Colonic mucosa (tissue), 4 donors: ENCODE data around the gene ZNF561. TPM values are rescaled to one million over a fixed set of nuclear protein-coding genes. Genes with fewer than 3 reads are reported as not detected.
A peak's percentile ranks its signal among the peaks of the same experiment; 100 is the strongest.
"Not testable (repeated sequence)": the region's sequence is repeated elsewhere in the genome, so short reads cannot be mapped to it uniquely, and the experiment has no call there.

Experiments used
- DNase-seq: peaks from one replicate; pipeline ENCODE4 v3.0.0-alpha.2; 2020
- H3K27ac ChIP-seq: fragments of 200-600 bp; one replicate; pipeline ENCODE4 v1.8.0; 2021
- H3K27me3 ChIP-seq: fragments of 200-600 bp; one replicate; pipeline ENCODE4 v1.8.0; 2021
- H3K36me3 ChIP-seq: fragments of 200-600 bp; one replicate; pipeline ENCODE4 v1.8.0; 2021
- H3K4me1 ChIP-seq: fragments of 200-600 bp; one replicate; pipeline ENCODE4 v1.8.0; 2021; ENCODE audit warnings: mild to moderate bottlenecking
- H3K4me3 ChIP-seq: fragments of 200-600 bp; one replicate; pipeline ENCODE4 v1.8.0; 2021
- H3K9ac ChIP-seq, 2 donors: one replicate each; pipeline ENCODE4 v1.7.0; 2013; ENCODE audit warnings: control low read depth in 2 of 2, low read depth in 2 of 2, low read length in 2 of 2
- H3K9me3 ChIP-seq: fragments of 200-600 bp; one replicate; pipeline ENCODE4 v1.8.0; 2021
- CTCF ChIP-seq: fragments of 200-600 bp; IDR thresholded peaks from one replicate; pipeline ENCODE4 v1.8.0; 2022; ENCODE audit warnings: antibody characterized with exemption, mild to moderate bottlenecking
- intact Hi-C: fragments of 100-400 bp; cut with DNase I; formaldehyde crosslinking; loops from one replicate; pipeline ENCODE4 v1.14.1; 2022
- total RNA-seq, 2 donors: library from RNA; stranded (reverse); fragmentation: NEBNext Ultra II Directional in 1 of 2; extraction: Animal tissue kit (Norgen Biotek cat#: 25700) in 1 of 2; gene quantifications; one replicate each; pipeline ENCODE4 v1.2.1, GENCODE V29; 2021
- donor health status: healthy.
- donor health status: DM: no; HTN: no; CAD: no.
- donor health status: DM: no; HTN: no; CAD: no.

The ZNF561 gene
- 10 to 100 TPM; 29.7 to 32.2 TPM for total RNA-seq

GRCh38 chr19:9621156-9622037, at the start of gene ZNF561:
Gene ZNF561 (minus strand): TSS chr19:9621232. CDS start chr19:9619456, 1,776 bp downstream.
- Histone ChIP-seq H3K36me3 (peaks cover 11% of the 10 kb centered on the region), H3K27me3 (no peaks in the 10 kb centered on the region), H3K27ac (peak within 1 kb of the TSS; percentile 81), H3K9me3 (no peaks in the 10 kb centered on the region), H3K4me1 (peaks cover 4% of the 10 kb centered on the region), H3K4me3 (peak within 1 kb of the TSS; percentile 56), H3K9ac (peak within 1 kb of the TSS; percentile 79 to 94)
- TF ChIP-seq CTCF = no peak
- peak; percentile 86 for DNase-seq
- intact Hi-C loops = loop anchor here (2.0 kb wide), 1 partner anchor 169 kb away; no protein-coding TSS in a partner anchor

DNA sequence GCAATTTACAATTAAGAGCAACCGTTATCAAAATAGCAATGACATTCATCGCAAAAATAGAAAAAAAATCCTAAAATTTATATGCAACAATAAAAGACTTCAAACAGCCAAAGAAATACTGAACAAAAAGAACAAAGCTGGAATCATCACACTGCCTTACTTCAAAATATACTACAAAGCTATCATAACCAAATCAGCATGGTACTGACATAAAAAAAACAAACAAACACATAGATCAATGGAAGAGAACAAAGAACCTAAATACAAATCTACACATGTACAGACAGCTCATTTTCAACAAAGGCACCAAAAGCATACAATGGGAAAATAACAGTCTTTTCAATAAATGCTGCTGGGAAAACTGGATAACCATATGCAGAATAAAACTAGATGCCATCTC, 47.5 kb upstream of the ZNF561 start:
- Histone ChIP-seq H3K27ac (no peak overlapping the region), H3K9ac (no peak overlapping the region), H3K36me3 (no peaks in the 10 kb centered on the region), H3K4me3 (no peak overlapping the region), H3K27me3 (no peaks in the 10 kb centered on the region), H3K4me1 (no peaks in the 10 kb centered on the region), H3K9me3 (peaks cover 3% of the 10 kb centered on the region)
- no peak for TF ChIP-seq CTCF
- no peak for DNase-seq
- intact Hi-C loops = no loop called here

- no peak for TF ChIP-seq CTCF
- peak; percentile 21 for DNase-seq
- Histone ChIP-seq H3K9ac (no peak overlapping the region), H3K27me3 (no peaks in the 10 kb centered on the region), H3K36me3 (no peaks in the 10 kb centered on the region), H3K9me3 (no peaks in the 10 kb centered on the region), H3K4me1 (no peaks in the 10 kb centered on the region), H3K27ac (peak overlapping the region; percentile 34), H3K4me3 (no peak overlapping the region)
- intact Hi-C loops = no loop called here
These were observed 46.9 kb upstream of the ZNF561 start for GRCh38 chr19:9667898-9668297.

GRCh38 chr19:9658769-9659168, 37.7 kb upstream of the ZNF561 start:
- Histone ChIP-seq H3K9ac (no peak overlapping the region), H3K4me1 (no peaks in the 10 kb centered on the region), H3K9me3 (no peaks in the 10 kb centered on the region), H3K4me3 (no peak overlapping the region), H3K36me3 (peaks cover 24% of the 10 kb centered on the region), H3K27ac (no peak overlapping the region), H3K27me3 (no peaks in the 10 kb centered on the region)
- intact Hi-C loops = no loop called here
- no peak for DNase-seq
- no peak for TF ChIP-seq CTCF

- H3K36me3 ChIP-seq = peaks cover 25% of the 10 kb centered on the region
- H3K27me3 ChIP-seq, DNase-seq, H3K9ac ChIP-seq, H3K27ac ChIP-seq, H3K4me1 ChIP-seq, H3K9me3 ChIP-seq, intact Hi-C loops, H3K4me3 ChIP-seq: not testable (repeated sequence)
These were observed 32.1 kb upstream of the ZNF561 start for GRCh38 chr19:9653066-9653555.

GRCh38 chr19:9651464-9651863, 30.4 kb upstream of the ZNF561 start:
- peaks cover 18% of the 10 kb centered on the region for H3K36me3 ChIP-seq
- H3K9me3 ChIP-seq = not testable (repeated sequence)

More at GRCh38 chr19:9651464-9651863, 30.4 kb upstream of the ZNF561 start:
- H3K4me3 ChIP-seq, H3K27me3 ChIP-seq, intact Hi-C loops, H3K27ac ChIP-seq, DNase-seq, H3K4me1 ChIP-seq, H3K9ac ChIP-seq: not testable (repeated sequence)
